Heart left ventricle (tissue), 16 donors: ENCODE data around the gene SPAG9. TPM values are rescaled to one million over a fixed set of nuclear protein-coding genes. Genes with fewer than 3 reads are reported as not detected.

Experiments used
- ATAC-seq, 4 donors: fragments of 200-7000 bp; cut with Tn5 transposase; one replicate each; pipeline ENCODE4 v1.9.1; 2020 to 2022; ENCODE audit warnings: moderate library complexity in 4 of 4, mild to moderate bottlenecking in 3 of 4, moderate number of reproducible peaks in 1 of 4
- DNase-seq, 5 donors: peaks; one replicate each; pipeline ENCODE4 v3.0.0-alpha.2; 2020
- H3K27ac ChIP-seq, 12 donors: fragments of 200-600 bp; sonication (generic) in 4 of 12; one replicate each; pipeline versions ENCODE4 v1.5.0 to v1.8.0; 2016 to 2022; ENCODE audit warnings: mild to moderate bottlenecking in 2 of 12
- H3K27me3 ChIP-seq, 9 donors: fragments of 200-600 bp; sonication (generic) in 2 of 9; one replicate each; pipeline versions ENCODE4 v1.5.1 to v1.8.0; 2016 to 2022; ENCODE audit warnings: mild to moderate bottlenecking in 3 of 9
- H3K36me3 ChIP-seq, 9 donors: fragments of 200-600 bp; sonication (generic) in 2 of 9; one replicate each; pipeline versions ENCODE4 v1.5.0 to v1.8.0; 2018 to 2022; ENCODE audit warnings: mild to moderate bottlenecking in 2 of 9
- H3K4me1 ChIP-seq, 12 donors: fragments of 200-600 bp; sonication (generic) in 4 of 12; one replicate each; pipeline versions ENCODE4 v1.5.0 to v1.8.0; 2016 to 2022; ENCODE audit warnings: mild to moderate bottlenecking in 3 of 12
- H3K4me3 ChIP-seq, 12 donors: fragments of 200-600 bp; sonication (generic) in 4 of 12; one replicate each; pipeline versions ENCODE4 v1.5.0 to v1.8.0; 2017 to 2022; ENCODE audit warnings: mild to moderate bottlenecking in 9 of 12, moderate library complexity in 4 of 12
- H3K9me3 ChIP-seq, 12 donors: fragments of 200-600 bp; sonication (generic) in 4 of 12; one replicate each; pipeline versions ENCODE4 v1.5.0 to v1.8.0; 2016 to 2022; ENCODE audit warnings: mild to moderate bottlenecking in 1 of 12
- POLR2A ChIP-seq, 2 donors: fragments of 450-650 bp; IDR thresholded peaks; one replicate each; pipeline ENCODE4 v1.6.1; 2017; ENCODE audit warnings: antibody characterized with exemption in 2 of 2, mild to moderate bottlenecking in 2 of 2, moderate library complexity in 2 of 2
- WGBS, 4 donors: extraction: QIAGEN DNeasy Blood & Tissue Kit in 2 of 4; methylation state at CpG; one replicate each; pipeline versions ENCODE4 v1.1.5 to v1.1.7; 2013 to 2018; 5-methylcytosine and 5-hydroxymethylcytosine counted together
- intact Hi-C, 10 donors: fragments of 100-400 bp; cut with DNase I; formaldehyde crosslinking; loops; one replicate each; pipeline versions ENCODE4 v1.11.1 to v1.14.2; 2022
- polyA plus RNA-seq, 2 donors: library from polyadenylated mRNA; stranded (reverse); fragments of 200-250 nt; gene quantifications; one replicate each; pipeline ENCODE4 v1.2.3, GENCODE V29; 2013
- total RNA-seq, 9 donors: library from RNA; depleted of rRNA in 2 of 9; stranded (reverse); fragments of >200 nt in 2 of 9; fragmentation: NEBNext Ultra II Directional in 3 of 9; extraction: Animal tissue kit (Norgen Biotek cat#: 25700) in 3 of 9; gene quantifications; one replicate each; pipeline versions ENCODE4 v1.1.0 to v1.2.4, GENCODE V29; 2016 to 2023
- TF ChIP-seq, protein P1 (sequence below), 12 donors: fragments of 200-600 bp; sonication (generic) in 4 of 12; IDR thresholded peaks; one replicate each; pipeline versions ENCODE4 v1.5.0 to v1.8.0; 2018 to 2022; ENCODE audit warnings: antibody characterized with exemption in 12 of 12, mild to moderate bottlenecking in 5 of 12
- donor health status: ischemic (EF 13 %, LVEDD 7.1; RV severe dilation, severe dysfunction).
- donor health status: healthy with polysubstance abuse.
- donor health status: DM: no; HTN: yes; CAD: no.
- donor health status: DM: no; HTN: no; CAD: no.
- donor health status: ischemic (EF 25% LVEDD 6.9; RV normal size, moderate dysfunction).
- donor health status: ischemic (EF 25% LVEDD 5.7; RV mildly dilated, moderate dysfunction).
- donor health status: healthy.
- donor health status: DM: yes; HTN: yes; CAD: no.
- donor health status: ischemic (EF 35%, LVEDD 5.7; RV mildly dilated, moderate dysfunction).
- donor health status: nonischemic (EF 11% LVEDD 7.7; RV severe dilation, severe dysfunction).
- donor health status: DM: yes; HTN: yes; CAD: no.
- donor health status: PGD.
- donor health status: ischemic (EF 29% LVEDD 5.4; RV normal size, mild dysfunction).
- donor health status: nonischemic (EF 23%, LVEDD 6.1; RV moderate dilation, normal function).

SPAG9 gene
- total and polyA plus RNA-seq, 11 donors, result 15.9 to 65.4 (median 52.9) TPM

DNA sequence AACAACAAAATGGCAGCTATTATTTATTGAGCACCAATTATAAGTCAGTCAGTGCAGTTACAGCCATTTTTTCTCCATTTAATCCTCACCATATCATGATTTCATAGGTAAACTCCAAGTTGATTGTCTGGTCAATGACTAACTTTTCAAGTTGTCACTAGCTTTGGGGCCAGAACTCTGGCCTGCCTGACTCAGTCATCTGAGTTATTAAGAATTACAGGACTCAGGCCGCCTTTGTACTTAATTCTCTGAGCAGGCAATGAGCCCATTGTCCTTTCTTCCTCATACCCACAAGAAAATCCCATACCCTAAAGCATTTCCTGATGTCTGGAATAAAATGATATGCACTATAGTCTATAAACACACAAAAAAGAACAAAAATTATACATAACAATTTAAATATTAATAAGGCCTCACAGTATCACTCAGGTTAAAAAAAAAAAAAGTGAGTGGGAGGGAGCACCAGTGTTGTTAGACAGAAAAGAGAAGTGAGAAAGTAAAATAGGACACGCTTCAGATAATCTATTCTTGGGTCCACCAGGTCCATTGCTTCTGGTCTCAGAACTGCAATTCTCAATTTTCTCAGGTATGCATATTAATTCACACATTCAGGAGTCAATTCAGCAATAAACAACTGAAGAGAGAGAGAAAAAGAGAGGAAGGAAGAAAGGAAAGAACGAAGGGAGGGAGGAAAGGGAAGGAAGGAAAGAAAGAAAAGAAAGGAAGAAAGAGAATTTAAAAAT, 70.2 kb downstream of the SPAG9 start:
- 84 to 93% (median 87%) methylated on average over 3 of the region's 3 CpGs for WGBS, 4 donors

DNA sequence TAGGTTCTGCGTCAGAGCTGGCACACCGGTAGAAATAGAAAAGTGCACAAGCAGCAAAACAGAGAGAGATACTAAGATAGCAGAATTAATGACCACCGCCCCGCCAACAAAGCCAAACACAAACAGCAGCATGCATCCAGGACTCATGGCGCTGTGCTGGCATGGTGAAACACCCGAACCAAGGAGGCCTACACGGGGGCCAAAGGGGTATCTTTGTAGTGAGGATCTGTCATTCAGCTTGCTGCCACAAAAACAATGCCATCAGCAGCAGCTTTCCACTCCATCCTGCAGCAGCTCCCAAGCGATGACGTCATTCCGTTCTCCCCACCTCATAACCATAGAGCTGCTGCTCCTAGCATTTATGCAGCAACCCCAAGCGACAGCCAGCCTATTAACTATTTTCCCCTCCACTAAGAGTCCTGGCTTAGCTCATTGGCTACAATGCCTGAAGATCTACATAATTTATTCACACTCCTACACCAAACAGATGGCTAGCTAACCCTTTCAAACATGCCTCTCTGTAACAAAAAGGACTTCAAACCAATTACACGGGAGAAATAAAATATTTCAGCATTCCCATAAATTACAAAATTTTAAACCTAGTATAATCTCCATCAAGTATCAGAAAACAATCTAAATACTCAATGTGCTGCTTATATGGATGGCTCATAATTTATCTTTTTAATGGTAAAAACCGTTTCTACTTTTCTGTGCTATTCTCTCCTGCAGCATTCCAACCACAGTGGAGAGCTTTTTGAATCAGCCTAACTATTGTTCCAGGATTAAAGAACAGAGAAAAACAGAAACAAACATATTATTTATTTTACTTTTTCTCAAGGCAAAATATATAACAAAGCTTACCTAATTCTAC, 73.9 kb downstream of the SPAG9 start:
- 43 to 54% (median 48%) methylated on average over 13 of the region's 13 CpGs for whole genome bisulfite sequencing, 4 donors
- H3K27me3 ChIP-seq, result no peaks in the 10 kb centered on the region
- intact Hi-C loops, result no loop called here
- no peaks in the 10 kb centered on the region for H3K9me3 ChIP-seq
- peaks cover 0 to 32% (median 3%) of the 10 kb centered on the region in 12 donors for H3K4me1 ChIP-seq
- peak; percentile 90 to 98 (median 96) for ATAC-seq
- peak in 4 of 5 donors; percentile 58 to 74 (median 68) for DNase-seq
- peak overlapping the region in 6 of 12 donors; percentile 4 to 38 (median 16) for H3K27ac ChIP-seq
- no peak for TF ChIP-seq POLR2A (IDR thresholded peaks at IDR 0.05)
- TF ChIP-seq, protein P1, sequence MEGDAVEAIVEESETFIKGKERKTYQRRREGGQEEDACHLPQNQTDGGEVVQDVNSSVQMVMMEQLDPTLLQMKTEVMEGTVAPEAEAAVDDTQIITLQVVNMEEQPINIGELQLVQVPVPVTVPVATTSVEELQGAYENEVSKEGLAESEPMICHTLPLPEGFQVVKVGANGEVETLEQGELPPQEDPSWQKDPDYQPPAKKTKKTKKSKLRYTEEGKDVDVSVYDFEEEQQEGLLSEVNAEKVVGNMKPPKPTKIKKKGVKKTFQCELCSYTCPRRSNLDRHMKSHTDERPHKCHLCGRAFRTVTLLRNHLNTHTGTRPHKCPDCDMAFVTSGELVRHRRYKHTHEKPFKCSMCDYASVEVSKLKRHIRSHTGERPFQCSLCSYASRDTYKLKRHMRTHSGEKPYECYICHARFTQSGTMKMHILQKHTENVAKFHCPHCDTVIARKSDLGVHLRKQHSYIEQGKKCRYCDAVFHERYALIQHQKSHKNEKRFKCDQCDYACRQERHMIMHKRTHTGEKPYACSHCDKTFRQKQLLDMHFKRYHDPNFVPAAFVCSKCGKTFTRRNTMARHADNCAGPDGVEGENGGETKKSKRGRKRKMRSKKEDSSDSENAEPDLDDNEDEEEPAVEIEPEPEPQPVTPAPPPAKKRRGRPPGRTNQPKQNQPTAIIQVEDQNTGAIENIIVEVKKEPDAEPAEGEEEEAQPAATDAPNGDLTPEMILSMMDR (IDR thresholded peaks at IDR 0.05), result no peak
- peak overlapping the region in 7 of 12 donors; percentile 25 to 55 (median 42) for H3K4me3 ChIP-seq
- H3K36me3 ChIP-seq, result no peaks in the 10 kb centered on the region

More for the DNA sequence above, 70.2 kb downstream of the SPAG9 start:
- intact Hi-C loops, result loop anchor here in 3 of 10 donors (5.0 to 10.0 kb wide), 2 partner anchors 46 to 48 kb away; no protein-coding TSS in a partner anchor
- H3K9me3 ChIP-seq, result no peaks in the 10 kb centered on the region
- no peak for DNase-seq
- peaks cover 0 to 33% (median 3%) of the 10 kb centered on the region in 12 donors for H3K4me1 ChIP-seq
- peaks cover 0 to 5% (median 0%) of the 10 kb centered on the region in 9 donors for H3K36me3 ChIP-seq
- no peaks in the 10 kb centered on the region for H3K27me3 ChIP-seq
- H3K4me3 ChIP-seq, result no peak overlapping the region
- no peak for ATAC-seq
- H3K27ac ChIP-seq, result no peak overlapping the region
- TF ChIP-seq POLR2A (IDR thresholded peaks at IDR 0.05), result no peak
- TF ChIP-seq, protein P1 (IDR thresholded peaks at IDR 0.05), result no peak

DNA sequence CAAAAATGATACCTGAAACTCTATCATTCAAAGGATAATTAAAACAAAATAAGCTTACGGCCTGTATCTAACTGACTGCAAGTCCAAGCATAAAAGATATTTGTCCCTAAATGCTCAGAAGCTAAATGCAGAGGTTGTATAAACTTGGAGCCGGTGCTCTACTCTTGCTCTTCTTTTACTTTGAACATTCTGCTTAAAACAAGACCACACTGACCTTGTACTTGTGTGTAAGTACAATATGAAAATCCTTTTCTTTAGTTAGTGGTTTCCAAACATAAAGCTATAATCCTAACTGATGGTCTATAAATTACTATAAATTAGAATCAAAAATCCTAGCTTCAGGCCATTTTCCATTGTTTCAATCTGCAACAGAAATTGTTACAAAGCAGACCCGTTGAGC, 74.6 kb downstream of the SPAG9 start:
- no peak for ATAC-seq
- TF ChIP-seq, protein P1 (IDR thresholded peaks at IDR 0.05), result no peak
- no peak for TF ChIP-seq POLR2A (IDR thresholded peaks at IDR 0.05)
- H3K9me3 ChIP-seq, result no peaks in the 10 kb centered on the region
- peak overlapping the region in 5 of 12 donors; percentile 4 to 38 (median 19) for H3K27ac ChIP-seq
- peak overlapping the region in 7 of 12 donors; percentile 25 to 55 (median 42) for H3K4me3 ChIP-seq
- no peaks in the 10 kb centered on the region for H3K27me3 ChIP-seq
- DNase-seq, result no peak
- peaks cover 0 to 32% (median 3%) of the 10 kb centered on the region in 12 donors for H3K4me1 ChIP-seq
- intact Hi-C loops, result no loop called here
- H3K36me3 ChIP-seq, result peaks cover 0 to 6% (median 0%) of the 10 kb centered on the region in 9 donors
- 70 to 76% (median 73%) methylated on average over 3 of the region's 3 CpGs for WGBS, 4 donors
